ENCODE measurements around the gene STUM.

DNA sequence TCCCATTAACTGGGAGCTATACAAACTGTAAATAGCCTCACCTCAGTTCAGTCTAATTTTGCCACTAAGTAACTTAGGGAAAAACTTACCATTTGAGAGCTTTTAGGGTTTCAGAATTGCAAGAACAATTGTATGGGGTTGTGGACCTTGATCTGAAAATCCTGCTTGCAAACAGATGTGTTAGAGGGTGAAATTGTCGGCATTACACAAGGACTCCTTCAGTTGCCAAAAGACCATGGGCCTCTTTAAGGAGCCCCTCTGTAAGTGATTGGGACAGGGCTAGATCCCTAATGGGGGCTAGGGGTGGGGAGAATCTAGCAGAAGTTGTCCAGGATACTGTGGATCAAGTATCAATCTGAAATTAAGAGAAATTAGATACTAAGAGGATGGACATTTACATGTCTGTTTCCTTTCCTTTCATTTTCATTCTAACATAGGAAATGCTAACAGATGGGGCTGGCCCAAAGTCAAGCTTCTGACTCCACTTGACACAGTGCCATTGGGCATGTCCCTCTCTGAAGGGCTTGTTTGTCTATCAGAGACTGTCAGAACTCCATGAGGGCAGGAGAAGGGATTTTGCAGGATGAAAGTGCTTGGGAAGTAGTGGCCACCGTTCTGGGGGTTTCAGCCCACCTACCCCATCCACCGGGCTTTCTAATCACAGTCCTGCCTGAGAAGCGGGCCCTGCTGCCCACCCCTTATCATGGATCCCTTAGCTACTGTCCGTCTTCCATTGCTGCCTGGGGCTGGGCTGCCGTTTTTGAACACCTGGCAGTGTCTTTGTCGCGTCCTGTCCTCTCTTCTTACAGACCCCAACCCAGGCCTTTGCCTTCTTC is 54.7 kb downstream of the STUM start:
- no peak for TF ChIP-seq POLR2A (IDR thresholded peaks at IDR 0.05; ENCODE audit: low read length)
- TF ChIP-seq GATA1 (IDR thresholded peaks at IDR 0.05; ENCODE audit: low read depth, low read length) = no peak

All from erythroblast (primary cell).